Right renal pelvis (tissue), 4 donors: Measurements from ENCODE around the gene PGS1. TPM values are rescaled to one million over a fixed set of nuclear protein-coding genes. Genes with fewer than 3 reads are reported as not detected.

Experiments used
- DNase-seq, 4 donors: peaks; one replicate each; pipeline ENCODE4 v3.0.0-alpha.2; 2013; ENCODE audit warnings: low read depth in 4 of 4, low spot score in 3 of 4, missing footprints in 1 of 4
- polyA plus RNA-seq, 4 donors: library from polyadenylated mRNA; unstranded; fragments of 120-200 nt; gene quantifications; one replicate each; pipeline ENCODE4 v1.2.1, GENCODE V29; 2013; ENCODE audit not compliant: insufficient read length in 4 of 4

The PGS1 gene
- polyA plus RNA-seq, 4 donors = 40.3 to 48.4 (median 45.9) TPM

DNA sequence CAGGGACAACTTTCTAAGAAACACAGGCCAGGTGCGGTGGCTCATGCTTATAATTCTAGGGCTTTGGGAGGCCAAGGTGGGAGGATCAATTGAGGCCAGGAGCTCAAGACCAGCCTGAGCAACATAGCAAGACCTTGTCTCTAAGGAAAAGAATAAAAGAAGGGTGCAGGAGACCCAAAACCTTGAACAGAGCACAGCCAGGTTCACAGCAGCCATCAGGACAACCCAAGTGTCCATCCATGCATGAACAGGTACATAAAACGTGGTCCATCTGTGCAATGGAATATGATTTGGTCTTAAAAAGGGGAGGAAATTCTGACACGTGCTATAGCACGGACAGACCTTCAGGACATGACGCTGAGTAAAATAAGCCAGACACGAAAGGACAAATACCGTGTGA, 91.0 kb downstream of the PGS1 start:
- no peak for DNase-seq

DNA sequence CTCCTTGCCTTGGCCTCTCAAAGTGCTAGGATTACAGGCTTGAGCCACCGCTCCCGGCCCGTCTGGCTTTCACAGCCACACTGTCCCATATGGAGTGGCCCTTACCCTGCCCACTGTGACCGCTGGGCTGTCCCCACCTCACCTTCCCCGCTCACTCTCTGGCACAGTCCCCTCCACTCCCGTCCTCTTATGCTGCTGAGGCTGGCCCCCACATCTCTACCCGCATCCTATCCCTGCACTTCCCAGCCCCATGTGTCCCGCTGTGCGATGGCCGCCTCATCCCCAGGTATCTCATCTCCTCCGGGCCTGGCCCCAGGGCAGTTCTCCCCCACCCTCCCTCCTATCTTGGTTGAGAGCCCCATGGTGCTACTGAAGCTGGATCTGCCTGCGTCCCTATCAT, 93.2 kb downstream of the PGS1 start:
- DNase-seq = no peak

DNA sequence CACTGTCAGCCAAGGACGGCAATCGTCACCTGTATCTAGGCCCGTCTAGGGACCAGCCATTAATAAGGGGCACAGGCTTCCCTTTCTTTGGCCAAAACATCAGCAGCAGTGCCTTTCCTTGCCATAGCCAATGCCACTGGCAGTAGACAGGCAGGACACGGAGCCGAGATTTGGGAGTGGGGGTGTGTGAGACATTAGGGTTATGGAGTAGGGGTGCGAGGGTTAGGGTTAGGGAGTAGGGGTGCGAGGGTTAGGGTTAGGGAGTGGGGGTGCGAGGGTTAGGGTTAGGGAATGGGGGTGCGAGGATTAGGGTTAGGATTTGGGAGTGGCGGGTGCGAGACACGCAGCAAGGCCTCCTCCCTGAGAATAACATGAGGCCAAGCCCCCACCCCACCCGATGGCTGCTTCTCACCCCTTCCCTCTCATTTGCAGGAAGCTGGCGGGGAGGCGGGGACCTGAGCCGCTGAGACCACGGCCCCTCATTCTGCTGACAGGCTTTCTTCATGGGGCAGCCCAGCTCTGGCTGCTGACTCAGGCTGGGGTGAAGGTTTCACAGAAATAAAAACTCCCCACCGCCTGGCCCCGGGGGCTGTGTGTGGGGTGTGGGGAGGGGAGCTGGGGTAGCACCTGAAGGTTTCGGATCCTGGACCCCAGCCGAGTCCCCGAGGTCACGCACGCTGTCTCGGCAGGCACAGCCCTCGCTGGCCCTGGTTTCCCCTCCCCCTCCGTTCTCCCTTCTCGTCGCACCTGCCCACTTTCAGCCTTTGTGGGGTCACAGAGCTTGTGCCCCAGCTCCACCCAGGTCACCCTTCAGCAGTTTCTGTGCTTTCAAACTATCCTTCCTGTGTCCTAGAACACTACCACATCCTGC, 93.8 kb downstream of the PGS1 start:
- no peak for DNase-seq

DNA sequence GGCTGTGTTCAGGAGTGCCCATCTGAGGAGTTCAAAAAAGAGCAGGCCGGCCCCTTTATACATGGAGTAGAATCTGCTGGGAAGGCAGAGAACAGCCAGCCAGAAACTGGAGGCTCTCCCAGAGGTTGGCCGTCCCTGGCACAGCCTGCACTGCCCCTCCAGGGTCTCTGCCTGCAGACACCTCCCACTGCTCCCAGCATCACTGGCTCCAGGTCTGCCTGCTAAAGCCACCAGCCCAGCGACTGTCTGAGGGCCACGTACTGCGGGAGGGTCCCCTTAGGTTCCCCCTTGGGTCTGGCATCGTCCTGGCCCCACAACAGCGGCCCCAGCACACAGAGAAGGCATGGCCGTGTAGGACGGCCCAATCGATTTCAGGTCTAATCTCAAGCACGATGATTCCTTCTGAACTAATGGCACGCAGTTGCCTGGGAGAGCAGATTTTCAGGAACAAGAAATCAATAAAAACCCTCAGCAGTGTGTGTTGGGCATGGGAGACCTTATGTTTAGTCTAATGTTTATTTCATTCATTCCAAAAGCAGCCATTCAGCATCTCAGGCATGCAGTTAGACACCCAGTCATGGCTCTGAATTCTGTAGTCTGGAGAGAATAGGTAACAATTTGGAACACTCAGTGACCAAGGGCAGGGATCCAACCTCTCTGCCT, 95.6 kb downstream of the PGS1 start:
- DNase-seq = no peak

Other genes with a start within 250 kb of the PGS1 start
- 10 to 100 TPM; 19.0 to 39.8 (median 27.3) TPM for gene TMC6, start 249.9 kb upstream of the PGS1 start, polyA plus RNA-seq
- gene TMC8, start 247.9 kb upstream of the PGS1 start, polyA plus RNA-seq = 1 to 10 TPM; 1.4 to 2.6 (median 2.1) TPM
- under 1 TPM; 0.31 to 0.58 (median 0.51) TPM for gene C17orf99, start 232.3 kb upstream of the PGS1 start, polyA plus RNA-seq
- gene SYNGR2, start 210.1 kb upstream of the PGS1 start, polyA plus RNA-seq = 10 to 100 TPM; 64.9 to 83.8 (median 68.2) TPM
- 10 to 100 TPM; 25.6 to 34.2 (median 27.7) TPM for gene TK1, start 191.6 kb upstream of the PGS1 start, polyA plus RNA-seq
- gene AFMID, start 191.3 kb upstream of the PGS1 start, polyA plus RNA-seq = 10 to 100 TPM; 53.9 to 66.7 (median 62.2) TPM
- 10 to 100 TPM; 24.6 to 32.4 (median 28.8) TPM for gene BIRC5, start 164.4 kb upstream of the PGS1 start, polyA plus RNA-seq
- gene TMEM235, start 147.0 kb upstream of the PGS1 start, polyA plus RNA-seq = under 1 TPM in 2 of 4 donors, not detected in 2; 0.05 to 0.12 TPM
- gene SOCS3, start 18.6 kb upstream of the PGS1 start, polyA plus RNA-seq = 10 to 100 TPM in 3 of 4 donors, 1 to 10 TPM in 1; 9.7 to 26.8 (median 12.1) TPM
- gene DNAH17, start 198.7 kb downstream of the PGS1 start, polyA plus RNA-seq = 1 to 10 TPM; 1.8 to 2.3 (median 1.9) TPM